ENCODE results near the gene HSBP1. TPM values are rescaled to one million over a fixed set of nuclear protein-coding genes. Genes with fewer than 3 reads are reported as not detected.

Gene HSBP1
- 10 to 100 TPM in 4 of 6 experiments, 1 to 10 TPM in 2; 5.6 to 46.2 (median 35.2) TPM for total RNA-seq
- long read RNA-seq, full-length matches to known transcripts, result 28 of 37 reads
- long read RNA-seq, partial matches to known transcripts, result 0 of 37 reads
- long read RNA-seq, other reads (novel, unspliced or antisense), result 9 of 37 reads

- peaks cover 0 to 25% (median 0%) of the 10 kb centered on the region in 4 donors for H3K4me1 ChIP-seq
- ATAC-seq, result peak; percentile 99 to 100 (median 99)
- H3K27me3 ChIP-seq, result no peaks in the 10 kb centered on the region
- peak within 1 kb of the TSS; percentile 62 to 90 (median 88) for H3K27ac ChIP-seq
- peaks cover 0 to 22% (median 2%) of the 10 kb centered on the region in 4 donors for H3K36me3 ChIP-seq
- peak; percentile 96 to 97 (median 97) for DNase-seq
- no peaks in the 10 kb centered on the region for H3K9me3 ChIP-seq
- intact Hi-C loops (cut with DNase I), result no loop called here
- 4% methylated on average over 18 of the region's 76 CpGs for WGBS (ENCODE audit: insufficient coverage, low coverage, low lambda C conversion rate, missing lambda C conversion rate)
- H3K4me3 ChIP-seq, result peak within 1 kb of the TSS; percentile 80 to 98 (median 93)
- TF ChIP-seq POLR2A (IDR thresholded peaks at IDR 0.05), result peak; percentile 57
- TF ChIP-seq, protein P1, sequence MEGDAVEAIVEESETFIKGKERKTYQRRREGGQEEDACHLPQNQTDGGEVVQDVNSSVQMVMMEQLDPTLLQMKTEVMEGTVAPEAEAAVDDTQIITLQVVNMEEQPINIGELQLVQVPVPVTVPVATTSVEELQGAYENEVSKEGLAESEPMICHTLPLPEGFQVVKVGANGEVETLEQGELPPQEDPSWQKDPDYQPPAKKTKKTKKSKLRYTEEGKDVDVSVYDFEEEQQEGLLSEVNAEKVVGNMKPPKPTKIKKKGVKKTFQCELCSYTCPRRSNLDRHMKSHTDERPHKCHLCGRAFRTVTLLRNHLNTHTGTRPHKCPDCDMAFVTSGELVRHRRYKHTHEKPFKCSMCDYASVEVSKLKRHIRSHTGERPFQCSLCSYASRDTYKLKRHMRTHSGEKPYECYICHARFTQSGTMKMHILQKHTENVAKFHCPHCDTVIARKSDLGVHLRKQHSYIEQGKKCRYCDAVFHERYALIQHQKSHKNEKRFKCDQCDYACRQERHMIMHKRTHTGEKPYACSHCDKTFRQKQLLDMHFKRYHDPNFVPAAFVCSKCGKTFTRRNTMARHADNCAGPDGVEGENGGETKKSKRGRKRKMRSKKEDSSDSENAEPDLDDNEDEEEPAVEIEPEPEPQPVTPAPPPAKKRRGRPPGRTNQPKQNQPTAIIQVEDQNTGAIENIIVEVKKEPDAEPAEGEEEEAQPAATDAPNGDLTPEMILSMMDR (IDR thresholded peaks at IDR 0.05), result peak in 1 of 4 donors; percentile 6
Measured at GRCh38 chr16:83807710-83808572, at the start of gene HSBP1. Gene HSBP1 (plus strand): TSS chr16:83807978. CDS start chr16:83808077, 99 bp downstream.

DNA sequence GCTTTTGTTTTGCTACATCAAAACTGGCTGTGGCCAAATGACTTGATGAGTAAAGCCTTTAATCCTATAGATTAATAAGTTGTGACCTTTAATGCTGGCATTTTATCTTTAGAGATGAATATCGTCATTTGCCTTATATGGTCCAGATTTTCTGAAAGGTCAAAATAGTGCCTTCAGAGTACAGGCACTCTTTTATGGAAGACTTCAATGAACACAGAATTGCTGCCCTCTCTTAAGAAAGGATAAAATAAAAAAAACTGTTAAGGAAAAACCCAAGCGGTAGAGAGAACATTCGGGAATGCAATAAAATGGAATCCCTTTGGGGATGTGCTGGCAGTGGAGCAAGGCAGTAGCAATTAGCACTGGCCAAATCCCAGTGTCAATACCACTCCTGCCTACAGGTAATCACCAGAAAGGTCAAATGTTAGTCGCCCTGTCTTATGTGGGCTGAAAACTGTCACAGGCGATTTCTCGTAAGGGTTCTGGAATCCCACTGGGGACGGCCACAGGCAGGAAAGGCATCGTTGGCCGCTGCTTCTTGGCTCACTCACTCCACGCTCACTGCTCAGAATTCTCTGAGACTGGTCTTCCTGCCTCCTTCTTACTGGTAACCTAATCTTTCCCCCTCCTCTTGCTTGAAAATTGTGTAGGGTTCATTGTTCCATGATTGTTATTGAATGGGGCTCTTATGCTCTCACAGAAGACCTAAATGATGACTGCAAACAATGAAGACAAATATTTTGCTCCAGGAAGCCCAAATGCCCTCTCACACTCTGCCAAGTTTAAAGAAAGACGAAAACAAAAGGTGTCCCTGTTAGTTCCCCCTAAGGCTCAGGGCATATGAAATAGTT, 45.4 kb upstream of the HSBP1 start:
- intact Hi-C loops (cut with DNase I), result no loop called here
- no peak for TF ChIP-seq POLR2A (IDR thresholded peaks at IDR 0.05)
- TF ChIP-seq, protein P1 (IDR thresholded peaks at IDR 0.05), result no peak
- H3K4me1 ChIP-seq, result no peaks in the 10 kb centered on the region
- WGBS (ENCODE audit: insufficient coverage, low coverage, low lambda C conversion rate, missing lambda C conversion rate), result 42% methylated on average over 10 of the region's 11 CpGs
- DNase-seq, result no peak
- H3K36me3 ChIP-seq, result no peaks in the 10 kb centered on the region
- H3K9me3 ChIP-seq, result peaks cover 0 to 5% (median 0%) of the 10 kb centered on the region in 4 donors
- no peak for ATAC-seq
- no peaks in the 10 kb centered on the region for H3K27me3 ChIP-seq
- H3K4me3 ChIP-seq, result no peak overlapping the region
- no peak overlapping the region for H3K27ac ChIP-seq

DNA sequence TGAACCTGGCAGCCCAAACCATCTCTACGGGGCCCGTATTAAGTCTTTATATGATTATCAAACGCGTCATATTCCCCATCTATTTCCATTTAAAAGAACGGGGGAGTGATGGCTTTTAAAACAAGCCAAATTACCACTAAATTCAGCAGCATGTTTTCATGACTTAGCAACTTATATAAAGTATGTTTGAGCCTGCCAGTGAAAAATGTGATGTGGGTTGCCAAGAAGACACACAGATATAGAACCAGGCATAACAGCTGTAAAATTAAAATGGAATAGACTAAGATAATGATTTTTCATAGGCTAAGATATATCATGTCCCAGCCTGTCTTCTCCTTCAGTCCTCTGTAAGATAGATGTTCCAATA, 44.8 kb upstream of the HSBP1 start:
- Histone ChIP-seq H3K36me3 (no peaks in the 10 kb centered on the region), H3K27ac (no peak overlapping the region), H3K4me3 (no peak overlapping the region), H3K4me1 (no peaks in the 10 kb centered on the region), H3K27me3 (no peaks in the 10 kb centered on the region), H3K9me3 (peaks cover 0 to 5% (median 0%) of the 10 kb centered on the region in 4 donors)
- intact Hi-C loops (cut with DNase I), result no loop called here
- TF ChIP-seq POLR2A (IDR thresholded peaks at IDR 0.05), result no peak
- TF ChIP-seq, protein P1 (IDR thresholded peaks at IDR 0.05), result no peak
- ATAC-seq (no peak), DNase-seq (no peak)
- 74% methylated on average over 5 of the region's 5 CpGs for WGBS (ENCODE audit: insufficient coverage, low coverage, low lambda C conversion rate, missing lambda C conversion rate)

DNA sequence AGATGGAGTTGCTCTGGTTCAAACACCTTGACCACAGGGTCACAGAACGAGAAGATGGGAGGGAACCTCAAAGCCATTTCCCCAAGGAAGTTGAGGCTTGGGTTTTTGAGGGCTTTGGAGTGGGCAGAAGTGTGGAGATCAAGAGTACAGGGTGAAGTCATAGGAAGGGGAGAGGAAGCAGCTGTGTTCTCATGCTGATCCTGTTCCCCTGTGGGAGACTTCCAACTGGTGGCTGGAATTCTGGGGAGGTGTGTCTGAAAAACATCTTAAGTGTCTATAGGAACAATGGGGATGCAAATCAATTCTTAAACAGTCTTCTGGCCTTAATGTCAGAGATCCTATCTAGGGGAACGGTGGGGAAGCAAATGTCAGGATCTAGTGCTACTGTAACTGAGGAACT, 38.8 kb upstream of the HSBP1 start:
- H3K27me3 ChIP-seq, result no peaks in the 10 kb centered on the region
- no peak overlapping the region for H3K27ac ChIP-seq
- intact Hi-C loops (cut with DNase I), result no loop called here
- no peak overlapping the region for H3K4me3 ChIP-seq
- no peaks in the 10 kb centered on the region for H3K9me3 ChIP-seq
- ATAC-seq (peak in 1 of 4 donors; percentile 18), DNase-seq (no peak)
- no peak for TF ChIP-seq POLR2A (IDR thresholded peaks at IDR 0.05)
- TF ChIP-seq, protein P1 (IDR thresholded peaks at IDR 0.05), result no peak
- no peaks in the 10 kb centered on the region for H3K36me3 ChIP-seq
- H3K4me1 ChIP-seq, result no peaks in the 10 kb centered on the region
- WGBS (ENCODE audit: insufficient coverage, low coverage, low lambda C conversion rate, missing lambda C conversion rate), result 14% methylated on average over 2 of the region's 2 CpGs
